PC-9 (cell line): ENCODE data around the gene SBNO1.

Source experiments
- CTCF ChIP-seq: fragments of 200-600 bp; sonication (generic); conservative IDR thresholded peaks from 2 replicates; pipeline ENCODE4 v1.6.1; 2017; ENCODE audit warnings: mixed run types, antibody characterized with exemption, mild to moderate bottlenecking, moderate library complexity
- EZH2 ChIP-seq: fragments of 200-600 bp; sonication (generic); IDR thresholded peaks from 2 replicates; pipeline ENCODE4 v1.8.0; 2017; ENCODE audit warnings: antibody characterized with exemption, low read depth

- TF ChIP-seq CTCF: no peak
- TF ChIP-seq EZH2: no peak
Measured at GRCh38 chr12:123269395-123269892, 95.2 kb downstream of the SBNO1 start.
